Testis (tissue), 2 donors: ENCODE results near the gene CSRP2.

Experiments used
- POLR2A ChIP-seq: fragments of 450-650 bp; IDR thresholded peaks from one replicate; pipeline ENCODE4 v1.6.1; 2017; ENCODE audit warnings: antibody characterized with exemption, mild to moderate bottlenecking, moderate library complexity
- TF ChIP-seq, protein P1 (sequence below), 3 experiments: fragments of 450-650 bp in 2 of 3; fragments of 200-600 bp in 1 of 3; sonication (generic) in 1 of 3; IDR thresholded peaks; one replicate each; pipeline ENCODE4 v1.5.1; 2016 to 2019; ENCODE audit warnings: antibody characterized with exemption in 3 of 3, mild to moderate bottlenecking in 2 of 3, moderate library complexity in 1 of 3

DNA sequence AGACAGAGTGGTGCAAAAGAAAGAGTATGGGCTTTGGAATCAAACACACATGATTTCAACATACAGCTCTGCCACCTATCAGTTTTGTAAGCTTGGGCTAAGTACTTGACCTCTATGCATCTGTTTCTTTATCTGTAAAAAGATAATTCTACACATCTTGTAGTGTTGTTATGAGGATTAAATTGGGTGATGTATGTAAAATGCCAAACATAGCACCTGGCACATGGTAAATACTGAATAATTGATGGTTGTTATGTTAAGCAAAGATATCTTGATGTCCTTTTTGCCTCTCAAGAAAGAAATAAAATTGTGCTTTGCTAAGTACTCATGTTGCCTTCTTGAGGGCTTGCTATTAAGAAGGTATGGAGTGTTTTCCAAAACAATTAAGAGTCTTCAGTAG, 2.3 kb upstream of the CSRP2 start:
- TF ChIP-seq, protein P1, sequence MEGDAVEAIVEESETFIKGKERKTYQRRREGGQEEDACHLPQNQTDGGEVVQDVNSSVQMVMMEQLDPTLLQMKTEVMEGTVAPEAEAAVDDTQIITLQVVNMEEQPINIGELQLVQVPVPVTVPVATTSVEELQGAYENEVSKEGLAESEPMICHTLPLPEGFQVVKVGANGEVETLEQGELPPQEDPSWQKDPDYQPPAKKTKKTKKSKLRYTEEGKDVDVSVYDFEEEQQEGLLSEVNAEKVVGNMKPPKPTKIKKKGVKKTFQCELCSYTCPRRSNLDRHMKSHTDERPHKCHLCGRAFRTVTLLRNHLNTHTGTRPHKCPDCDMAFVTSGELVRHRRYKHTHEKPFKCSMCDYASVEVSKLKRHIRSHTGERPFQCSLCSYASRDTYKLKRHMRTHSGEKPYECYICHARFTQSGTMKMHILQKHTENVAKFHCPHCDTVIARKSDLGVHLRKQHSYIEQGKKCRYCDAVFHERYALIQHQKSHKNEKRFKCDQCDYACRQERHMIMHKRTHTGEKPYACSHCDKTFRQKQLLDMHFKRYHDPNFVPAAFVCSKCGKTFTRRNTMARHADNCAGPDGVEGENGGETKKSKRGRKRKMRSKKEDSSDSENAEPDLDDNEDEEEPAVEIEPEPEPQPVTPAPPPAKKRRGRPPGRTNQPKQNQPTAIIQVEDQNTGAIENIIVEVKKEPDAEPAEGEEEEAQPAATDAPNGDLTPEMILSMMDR (IDR thresholded peaks at IDR 0.05), result no peak
- no peak for TF ChIP-seq POLR2A
